ENCODE data around the gene FBH1.
"Not testable (repeated sequence)": the region's sequence is repeated elsewhere in the genome, so short reads cannot be mapped to it uniquely, and the experiment has no call there.

DNA sequence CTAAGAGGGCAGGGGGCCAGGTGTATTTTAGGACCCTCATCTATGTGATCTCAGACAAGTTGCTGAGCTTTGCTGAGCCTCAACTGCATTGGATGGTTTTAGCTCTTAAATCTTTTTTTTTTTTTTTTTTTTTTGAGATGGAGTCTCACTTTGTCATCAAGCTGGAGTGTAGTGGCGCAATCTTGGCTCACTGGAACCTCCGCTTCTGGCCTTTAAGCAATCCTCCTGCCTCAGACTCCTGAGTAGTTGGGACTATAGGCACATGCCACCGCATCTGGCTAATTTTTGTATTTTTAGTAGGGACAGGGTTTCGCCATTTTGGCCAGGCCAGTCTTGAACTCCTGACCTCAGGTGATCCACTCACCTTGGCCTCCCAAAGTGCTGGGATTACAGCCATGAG lies 43.4 kb upstream of the FBH1 start:
- TF ChIP-seq, protein P1, sequence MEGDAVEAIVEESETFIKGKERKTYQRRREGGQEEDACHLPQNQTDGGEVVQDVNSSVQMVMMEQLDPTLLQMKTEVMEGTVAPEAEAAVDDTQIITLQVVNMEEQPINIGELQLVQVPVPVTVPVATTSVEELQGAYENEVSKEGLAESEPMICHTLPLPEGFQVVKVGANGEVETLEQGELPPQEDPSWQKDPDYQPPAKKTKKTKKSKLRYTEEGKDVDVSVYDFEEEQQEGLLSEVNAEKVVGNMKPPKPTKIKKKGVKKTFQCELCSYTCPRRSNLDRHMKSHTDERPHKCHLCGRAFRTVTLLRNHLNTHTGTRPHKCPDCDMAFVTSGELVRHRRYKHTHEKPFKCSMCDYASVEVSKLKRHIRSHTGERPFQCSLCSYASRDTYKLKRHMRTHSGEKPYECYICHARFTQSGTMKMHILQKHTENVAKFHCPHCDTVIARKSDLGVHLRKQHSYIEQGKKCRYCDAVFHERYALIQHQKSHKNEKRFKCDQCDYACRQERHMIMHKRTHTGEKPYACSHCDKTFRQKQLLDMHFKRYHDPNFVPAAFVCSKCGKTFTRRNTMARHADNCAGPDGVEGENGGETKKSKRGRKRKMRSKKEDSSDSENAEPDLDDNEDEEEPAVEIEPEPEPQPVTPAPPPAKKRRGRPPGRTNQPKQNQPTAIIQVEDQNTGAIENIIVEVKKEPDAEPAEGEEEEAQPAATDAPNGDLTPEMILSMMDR (IDR thresholded peaks at IDR 0.05; ENCODE audit: insufficient read depth, low read depth, low read length) = not testable (repeated sequence)
- not testable (repeated sequence) for TF ChIP-seq EZH2 (IDR thresholded peaks at IDR 0.05; ENCODE audit: insufficient read depth, low read length)
